ENCODE data around the gene BIRC2.

BIRC2 gene

GRCh38 chr11:102377891-102378290 lies 30.9 kb downstream of the BIRC2 start:
- DNase-seq, result no peak

- DNase-seq, result no peak
Measured at GRCh38 chr11:102378818-102379217, 31.8 kb downstream of the BIRC2 start.

GRCh38 chr11:102382384-102382783 lies 35.4 kb downstream of the BIRC2 start:
- no peak for DNase-seq

- DNase-seq, result no peak
Measured at GRCh38 chr11:102383839-102384238, 36.8 kb downstream of the BIRC2 start.

- no peak for DNase-seq
Measured at GRCh38 chr11:102384419-102385079, 37.5 kb downstream of the BIRC2 start.

GRCh38 chr11:102385085-102386007 lies 38.3 kb downstream of the BIRC2 start:
- no peak for DNase-seq

GRCh38 chr11:102386136-102386734 lies 39.2 kb downstream of the BIRC2 start:
- no peak for DNase-seq

GRCh38 chr11:102387043-102387781 lies 40.2 kb downstream of the BIRC2 start:
- DNase-seq, result no peak

- no peak for DNase-seq
Measured at GRCh38 chr11:102389253-102389652, 42.2 kb downstream of the BIRC2 start.

GRCh38 chr11:102390667-102391465 lies 43.9 kb downstream of the BIRC2 start:
- peak; percentile 51 for DNase-seq

- DNase-seq, result no peak
Measured at GRCh38 chr11:102391549-102392237, 44.7 kb downstream of the BIRC2 start.

GRCh38 chr11:102393272-102393730 lies 46.3 kb downstream of the BIRC2 start:
- DNase-seq, result no peak

GRCh38 chr11:102395720-102396393 lies 48.8 kb downstream of the BIRC2 start:
- DNase-seq, result no peak

- no peak for DNase-seq
Measured at GRCh38 chr11:102396708-102397563, 49.9 kb downstream of the BIRC2 start.

- DNase-seq, result no peak
Measured at GRCh38 chr11:102398297-102398696, 51.3 kb downstream of the BIRC2 start.

GRCh38 chr11:102399189-102399588 lies 52.2 kb downstream of the BIRC2 start:
- no peak for DNase-seq

- DNase-seq, result no peak
Measured at GRCh38 chr11:102400603-102401002, 53.6 kb downstream of the BIRC2 start.

- DNase-seq, result no peak
Measured at GRCh38 chr11:102401905-102402304, 54.9 kb downstream of the BIRC2 start.

GRCh38 chr11:102402548-102402947 lies 55.5 kb downstream of the BIRC2 start:
- DNase-seq, result no peak

GRCh38 chr11:102405501-102405900 lies 58.5 kb downstream of the BIRC2 start:
- DNase-seq, result no peak

Data from NCI-H1436 (cell line).